Measurements from ENCODE around the gene TNFAIP8L2. TPM values are rescaled to one million over a fixed set of nuclear protein-coding genes. Genes with fewer than 3 reads are reported as not detected.

TNFAIP8L2 gene
- not detected in 2 replicates for total RNA-seq (2021)
- long read RNA-seq, result 0 reads

DNA sequence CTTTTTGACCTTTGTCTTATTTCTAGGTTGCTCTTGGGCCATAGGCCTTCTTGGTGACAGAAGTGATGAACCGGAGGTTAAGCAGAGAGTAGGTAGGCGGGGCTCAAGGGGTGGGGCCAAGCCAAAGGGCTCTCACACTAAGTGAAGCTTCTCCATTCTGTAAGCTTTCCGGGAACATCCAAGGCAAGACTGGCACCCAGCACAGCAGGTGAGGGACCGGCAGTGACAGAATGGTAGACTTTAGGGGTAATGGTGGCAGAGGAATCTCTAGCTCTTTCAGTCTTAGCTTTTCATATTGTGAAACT, at the start of gene TNFAIP8L2:
TNFAIP8L2 (plus strand) TSS at position 135 of the 305 bp plus-strand sequence. CDS start 2,049 bp downstream, outside the sequence.
- no peak within 1 kb of the TSS for H4K8ac ChIP-seq (replicated peaks; ENCODE audit: insufficient read length, low read depth, low read length)
- no peaks in the 10 kb centered on the region for H3K23me2 ChIP-seq (ENCODE audit: insufficient read length, low read depth, low read length, poor library complexity, severe bottlenecking)
- H3K9me3 ChIP-seq (ENCODE audit: control insufficient read depth, low read depth, low read length), result no peaks in the 10 kb centered on the region
- Mint-ChIP-seq H3K9me3 (no peaks in the 10 kb centered on the region; a peak in 1 of 5 replicates), H3K27me3 (ENCODE audit: low read depth) (no peaks in the 10 kb centered on the region), H3K27ac (peak within 1 kb of the TSS in 1 of 3 experiments; percentile 4; a peak in 1 of 7 replicates), H3K4me1 (peaks cover 9 to 10% of the 10 kb centered on the region in 2 experiments; a peak in 3 of 4 replicates), H3K36me3 (ENCODE audit: insufficient read depth in 1 of 3, low read depth in 3 of 3) (peaks cover 1 to 24% (median 16%) of the 10 kb centered on the region in 3 experiments; a peak in 6 of 7 replicates), H3K4me3 (no peak within 1 kb of the TSS)
- H3K4me2 ChIP-seq (ENCODE audit: insufficient read depth, insufficient read length, low read length), result no peak within 1 kb of the TSS
- H4K5ac ChIP-seq (ENCODE audit: insufficient read length, low read depth, low read length), result no peak within 1 kb of the TSS
- DNase-seq, result peak; percentile 54
- no CpG with 5 or more reads among the region's 4 CpGs for WGBS (ENCODE audit: extremely low coverage, insufficient read length, low lambda C conversion rate)
- H3K27me3 ChIP-seq (ENCODE audit: insufficient read depth, low read length), result no peaks in the 10 kb centered on the region
- H3K18ac ChIP-seq (ENCODE audit: insufficient read length, low read depth, low read length), result no peak within 1 kb of the TSS
- H3K27ac ChIP-seq (ENCODE audit: insufficient read length, low read depth, low read length), result no peak within 1 kb of the TSS
- no peaks in the 10 kb centered on the region for H3K4me1 ChIP-seq (ENCODE audit: insufficient read depth, low read length)
- H2AK5ac ChIP-seq (ENCODE audit: insufficient read length, low read length), result no peak within 1 kb of the TSS
- H2AFZ ChIP-seq (ENCODE audit: low read length), result no peak within 1 kb of the TSS
- H2BK120ac ChIP-seq (ENCODE audit: low read depth, low read length, poor library complexity, severe bottlenecking), result no peak within 1 kb of the TSS
- H2BK15ac ChIP-seq (ENCODE audit: low read depth, low read length), result no peak within 1 kb of the TSS
- H4K20me1 ChIP-seq (ENCODE audit: control insufficient read depth, insufficient read depth, insufficient read length), result no peaks in the 10 kb centered on the region
- no peak within 1 kb of the TSS for H3T11ph ChIP-seq (ENCODE audit: low read length)
- TF ChIP-seq, protein P1, sequence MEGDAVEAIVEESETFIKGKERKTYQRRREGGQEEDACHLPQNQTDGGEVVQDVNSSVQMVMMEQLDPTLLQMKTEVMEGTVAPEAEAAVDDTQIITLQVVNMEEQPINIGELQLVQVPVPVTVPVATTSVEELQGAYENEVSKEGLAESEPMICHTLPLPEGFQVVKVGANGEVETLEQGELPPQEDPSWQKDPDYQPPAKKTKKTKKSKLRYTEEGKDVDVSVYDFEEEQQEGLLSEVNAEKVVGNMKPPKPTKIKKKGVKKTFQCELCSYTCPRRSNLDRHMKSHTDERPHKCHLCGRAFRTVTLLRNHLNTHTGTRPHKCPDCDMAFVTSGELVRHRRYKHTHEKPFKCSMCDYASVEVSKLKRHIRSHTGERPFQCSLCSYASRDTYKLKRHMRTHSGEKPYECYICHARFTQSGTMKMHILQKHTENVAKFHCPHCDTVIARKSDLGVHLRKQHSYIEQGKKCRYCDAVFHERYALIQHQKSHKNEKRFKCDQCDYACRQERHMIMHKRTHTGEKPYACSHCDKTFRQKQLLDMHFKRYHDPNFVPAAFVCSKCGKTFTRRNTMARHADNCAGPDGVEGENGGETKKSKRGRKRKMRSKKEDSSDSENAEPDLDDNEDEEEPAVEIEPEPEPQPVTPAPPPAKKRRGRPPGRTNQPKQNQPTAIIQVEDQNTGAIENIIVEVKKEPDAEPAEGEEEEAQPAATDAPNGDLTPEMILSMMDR (conservative IDR thresholded peaks at IDR 0.05), result no peak
- no peak within 1 kb of the TSS for H2BK12ac ChIP-seq (ENCODE audit: insufficient read length, low read depth, low read length)
- H3K23ac ChIP-seq (ENCODE audit: insufficient read length, low read depth, low read length), result no peak within 1 kb of the TSS
- H3K79me2 ChIP-seq (ENCODE audit: insufficient read depth, low read length), result no peaks in the 10 kb centered on the region
- no peak within 1 kb of the TSS for H2BK5ac ChIP-seq (ENCODE audit: insufficient read length, low read length)
- H3K4ac ChIP-seq (ENCODE audit: low read depth, low read length), result no peak within 1 kb of the TSS
- H4K91ac ChIP-seq (ENCODE audit: insufficient read length, low read depth, low read length), result no peak within 1 kb of the TSS
- H3K9ac ChIP-seq (ENCODE audit: extremely low read depth, insufficient read length, low read length), result no peak within 1 kb of the TSS
- H2BK20ac ChIP-seq (ENCODE audit: low read depth, low read length, poor library complexity, severe bottlenecking), result no peak within 1 kb of the TSS
- H3K14ac ChIP-seq (ENCODE audit: insufficient read depth, low read length), result no peak within 1 kb of the TSS
- no peaks in the 10 kb centered on the region for H3K79me1 ChIP-seq (ENCODE audit: insufficient read depth, low read depth, low read length, poor library complexity, severe bottlenecking)
- no peak within 1 kb of the TSS for H3K56ac ChIP-seq (ENCODE audit: insufficient read length, low read depth, low read length)
